GM21390 (cell line): ENCODE measurements around the gene CIROP.

ENCODE experiments used
- ATAC-seq: cut with Tn5 transposase; IDR thresholded peaks from one replicate; pipeline ENCODE4 v1.9.1; 2021; ENCODE audit not compliant: unreplicated experiment

CIROP gene

GRCh38 chr14:23051141-23052057, 53.4 kb downstream of the CIROP start:
- no peak for ATAC-seq
